ENCODE measurements around the gene TAF6.

Gene TAF6

DNA sequence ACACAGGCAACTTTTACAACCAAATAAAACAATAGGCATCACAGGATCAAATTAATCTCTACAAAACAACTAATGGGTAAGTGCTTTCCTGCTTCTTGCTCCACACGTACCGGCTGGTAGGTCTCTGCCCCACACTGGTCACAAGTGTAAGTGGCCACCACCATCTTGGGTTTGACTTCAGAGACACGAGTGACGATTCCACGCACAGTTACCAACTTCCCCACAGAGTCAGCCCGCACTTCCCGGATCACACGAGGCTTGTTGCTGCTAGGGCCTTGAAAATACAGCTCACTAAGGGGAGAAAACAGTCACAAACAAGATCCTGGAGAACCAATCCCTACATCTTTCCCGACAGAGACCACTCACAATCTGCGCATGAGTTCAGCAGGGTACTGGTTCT lies 20.2 kb downstream of the TAF6 start:
- TF ChIP-seq EP300 (IDR thresholded peaks at IDR 0.05; ENCODE audit: borderline replicate concordance) (no peak), TAF1 (IDR thresholded peaks at IDR 0.05; ENCODE audit: low read depth) (no peak), FOXM1 (IDR thresholded peaks at IDR 0.05; ENCODE audit: borderline replicate concordance, low read depth) (no peak), CREB1 (IDR thresholded peaks at IDR 0.05; ENCODE audit: low read depth) (no peak), TEAD4 (IDR thresholded peaks at IDR 0.05) (no peak), YY1 (IDR thresholded peaks at IDR 0.05; ENCODE audit: low read depth) (no peak), EGR1 (IDR thresholded peaks at IDR 0.05) (no peak)
- TF ChIP-seq, protein P1, sequence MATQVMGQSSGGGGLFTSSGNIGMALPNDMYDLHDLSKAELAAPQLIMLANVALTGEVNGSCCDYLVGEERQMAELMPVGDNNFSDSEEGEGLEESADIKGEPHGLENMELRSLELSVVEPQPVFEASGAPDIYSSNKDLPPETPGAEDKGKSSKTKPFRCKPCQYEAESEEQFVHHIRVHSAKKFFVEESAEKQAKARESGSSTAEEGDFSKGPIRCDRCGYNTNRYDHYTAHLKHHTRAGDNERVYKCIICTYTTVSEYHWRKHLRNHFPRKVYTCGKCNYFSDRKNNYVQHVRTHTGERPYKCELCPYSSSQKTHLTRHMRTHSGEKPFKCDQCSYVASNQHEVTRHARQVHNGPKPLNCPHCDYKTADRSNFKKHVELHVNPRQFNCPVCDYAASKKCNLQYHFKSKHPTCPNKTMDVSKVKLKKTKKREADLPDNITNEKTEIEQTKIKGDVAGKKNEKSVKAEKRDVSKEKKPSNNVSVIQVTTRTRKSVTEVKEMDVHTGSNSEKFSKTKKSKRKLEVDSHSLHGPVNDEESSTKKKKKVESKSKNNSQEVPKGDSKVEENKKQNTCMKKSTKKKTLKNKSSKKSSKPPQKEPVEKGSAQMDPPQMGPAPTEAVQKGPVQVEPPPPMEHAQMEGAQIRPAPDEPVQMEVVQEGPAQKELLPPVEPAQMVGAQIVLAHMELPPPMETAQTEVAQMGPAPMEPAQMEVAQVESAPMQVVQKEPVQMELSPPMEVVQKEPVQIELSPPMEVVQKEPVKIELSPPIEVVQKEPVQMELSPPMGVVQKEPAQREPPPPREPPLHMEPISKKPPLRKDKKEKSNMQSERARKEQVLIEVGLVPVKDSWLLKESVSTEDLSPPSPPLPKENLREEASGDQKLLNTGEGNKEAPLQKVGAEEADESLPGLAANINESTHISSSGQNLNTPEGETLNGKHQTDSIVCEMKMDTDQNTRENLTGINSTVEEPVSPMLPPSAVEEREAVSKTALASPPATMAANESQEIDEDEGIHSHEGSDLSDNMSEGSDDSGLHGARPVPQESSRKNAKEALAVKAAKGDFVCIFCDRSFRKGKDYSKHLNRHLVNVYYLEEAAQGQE (IDR thresholded peaks at IDR 0.05; ENCODE audit: low read depth), result no peak

DNA sequence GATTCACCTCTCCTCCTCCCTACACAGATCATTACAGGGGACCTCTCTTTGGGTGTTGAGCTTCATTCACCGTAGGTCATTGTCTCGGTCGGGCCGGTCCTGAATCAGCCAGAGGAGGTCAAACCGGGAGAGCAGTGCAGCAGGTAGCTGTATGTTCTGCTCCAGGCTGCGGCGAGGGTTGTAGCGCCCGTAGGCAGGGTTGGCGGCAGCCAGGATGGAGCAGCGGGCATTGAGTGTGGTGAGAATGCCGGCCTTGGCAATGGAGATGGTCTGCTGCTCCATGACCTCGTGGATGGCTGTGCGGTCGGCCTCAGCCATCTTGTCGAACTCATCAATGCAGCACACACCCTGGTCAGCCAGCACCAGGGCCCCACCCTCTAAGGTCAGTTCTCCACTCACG lies 23.5 kb downstream of the TAF6 start:
- TF ChIP-seq, protein P1 (IDR thresholded peaks at IDR 0.05; ENCODE audit: low read depth), result no peak

DNA sequence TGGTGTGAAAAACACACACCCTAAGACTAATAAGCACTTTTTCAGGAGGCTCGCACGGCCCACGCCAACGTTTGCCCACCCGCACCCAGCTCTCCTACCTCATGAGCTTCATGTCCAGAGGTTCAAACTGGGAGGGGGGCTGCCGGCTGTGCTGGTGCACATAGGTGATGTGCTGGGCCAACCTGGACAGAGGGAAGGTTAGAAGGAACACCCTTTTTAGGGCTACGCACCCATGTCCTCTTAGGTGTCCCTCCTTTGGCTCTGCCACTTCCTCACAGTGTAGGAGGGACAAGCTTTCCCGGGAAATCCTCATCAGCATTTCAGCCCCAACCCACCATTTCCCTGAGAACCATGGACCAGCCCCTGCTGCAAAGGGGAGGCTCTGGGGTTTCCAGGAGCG lies 23.9 kb downstream of the TAF6 start:
- no peak for TF ChIP-seq CEBPB (IDR thresholded peaks at IDR 0.05)
- TF ChIP-seq TEAD4 (IDR thresholded peaks at IDR 0.05), result no peak
- no peak for TF ChIP-seq EGR1 (IDR thresholded peaks at IDR 0.05)
- TF ChIP-seq TAF1 (IDR thresholded peaks at IDR 0.05; ENCODE audit: low read depth), result no peak
- no peak for TF ChIP-seq ZBTB7A (IDR thresholded peaks at IDR 0.05; ENCODE audit: low read depth)
- TF ChIP-seq RAD21 (IDR thresholded peaks at IDR 0.05; ENCODE audit: low read depth), result no peak
- no peak for TF ChIP-seq YY1 (IDR thresholded peaks at IDR 0.05; ENCODE audit: low read depth)
- TF ChIP-seq TCF12 (IDR thresholded peaks at IDR 0.05; ENCODE audit: low read depth), result no peak
- no peak for TF ChIP-seq FOXM1 (IDR thresholded peaks at IDR 0.05; ENCODE audit: borderline replicate concordance, low read depth)
- TF ChIP-seq NFIC (IDR thresholded peaks at IDR 0.05), result no peak
- no peak for TF ChIP-seq EP300 (IDR thresholded peaks at IDR 0.05; ENCODE audit: borderline replicate concordance)
- TF ChIP-seq, protein P2, sequence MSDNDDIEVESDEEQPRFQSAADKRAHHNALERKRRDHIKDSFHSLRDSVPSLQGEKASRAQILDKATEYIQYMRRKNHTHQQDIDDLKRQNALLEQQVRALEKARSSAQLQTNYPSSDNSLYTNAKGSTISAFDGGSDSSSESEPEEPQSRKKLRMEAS (IDR thresholded peaks at IDR 0.05), result no peak

DNA sequence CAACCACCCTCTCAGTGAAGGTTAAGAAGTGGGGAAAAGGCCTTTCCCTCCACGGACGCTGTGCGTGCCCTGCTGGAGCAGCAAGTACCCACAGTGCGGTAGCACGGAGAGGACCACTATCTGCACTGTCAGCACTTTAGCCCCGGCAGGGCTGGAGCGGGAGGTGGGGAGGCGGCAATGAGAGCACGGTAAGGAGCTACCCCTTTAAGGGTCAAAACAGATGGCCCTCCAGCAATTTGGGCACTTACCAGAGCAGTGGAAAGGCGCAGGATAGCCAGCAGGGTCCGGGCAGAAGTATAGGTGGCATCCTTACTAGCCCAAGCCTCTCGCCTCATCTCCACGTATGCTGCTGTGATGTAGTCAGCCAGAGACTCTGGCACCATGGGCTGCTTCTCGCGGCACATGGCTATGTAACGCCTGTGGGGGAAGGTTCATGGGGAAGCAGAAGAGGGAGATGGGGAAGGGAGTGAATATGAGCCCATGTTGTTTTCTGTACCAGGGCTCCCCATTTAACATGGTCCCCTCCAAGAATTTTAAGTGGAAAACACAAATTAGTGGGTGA lies 25.2 kb downstream of the TAF6 start:
- TF ChIP-seq TEAD4 (IDR thresholded peaks at IDR 0.05), result no peak
- no peak for TF ChIP-seq CREB1 (IDR thresholded peaks at IDR 0.05; ENCODE audit: low read depth)
- TF ChIP-seq, protein P3, sequence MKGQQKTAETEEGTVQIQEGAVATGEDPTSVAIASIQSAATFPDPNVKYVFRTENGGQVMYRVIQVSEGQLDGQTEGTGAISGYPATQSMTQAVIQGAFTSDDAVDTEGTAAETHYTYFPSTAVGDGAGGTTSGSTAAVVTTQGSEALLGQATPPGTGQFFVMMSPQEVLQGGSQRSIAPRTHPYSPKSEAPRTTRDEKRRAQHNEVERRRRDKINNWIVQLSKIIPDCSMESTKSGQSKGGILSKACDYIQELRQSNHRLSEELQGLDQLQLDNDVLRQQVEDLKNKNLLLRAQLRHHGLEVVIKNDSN (IDR thresholded peaks at IDR 0.05), result no peak
- no peak for TF ChIP-seq TAF1 (IDR thresholded peaks at IDR 0.05; ENCODE audit: low read depth)
- TF ChIP-seq RAD21 (IDR thresholded peaks at IDR 0.05; ENCODE audit: low read depth), result no peak
- TF ChIP-seq EGR1 (IDR thresholded peaks at IDR 0.05), result no peak
- TF ChIP-seq EP300 (IDR thresholded peaks at IDR 0.05; ENCODE audit: borderline replicate concordance), result no peak
- TF ChIP-seq CEBPB (IDR thresholded peaks at IDR 0.05), result no peak
- no peak for TF ChIP-seq TCF12 (IDR thresholded peaks at IDR 0.05; ENCODE audit: low read depth)
- no peak for TF ChIP-seq YY1 (IDR thresholded peaks at IDR 0.05; ENCODE audit: low read depth)
- no peak for TF ChIP-seq NFIC (IDR thresholded peaks at IDR 0.05)

DNA sequence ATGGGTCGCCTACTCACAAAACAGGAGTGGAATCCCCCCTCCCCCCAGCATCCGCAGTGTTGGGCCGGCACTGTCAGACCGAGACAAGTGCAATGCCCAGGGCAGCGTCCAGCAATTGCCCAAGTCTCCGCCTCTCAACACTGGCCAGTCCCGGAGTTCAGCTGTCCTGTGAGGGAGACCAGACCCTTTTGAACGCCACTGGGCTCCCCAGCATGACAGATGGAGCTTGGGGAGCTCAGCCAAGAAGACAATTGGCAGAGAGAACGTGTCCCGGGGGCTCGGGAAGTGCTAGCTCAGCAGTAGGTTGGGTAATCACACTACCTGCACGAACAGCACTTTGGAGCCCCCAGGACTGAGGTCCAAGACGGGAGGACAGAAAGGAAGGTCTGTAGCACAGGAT lies 25.7 kb downstream of the TAF6 start:
- TF ChIP-seq, protein P2 (IDR thresholded peaks at IDR 0.05), result no peak
- TF ChIP-seq YY1 (IDR thresholded peaks at IDR 0.05; ENCODE audit: low read depth) (no peak), TAF1 (IDR thresholded peaks at IDR 0.05; ENCODE audit: low read depth) (no peak), CEBPB (IDR thresholded peaks at IDR 0.05) (no peak), TEAD4 (IDR thresholded peaks at IDR 0.05) (no peak), FOXM1 (IDR thresholded peaks at IDR 0.05; ENCODE audit: borderline replicate concordance, low read depth) (no peak), TCF12 (IDR thresholded peaks at IDR 0.05; ENCODE audit: low read depth) (no peak)

DNA sequence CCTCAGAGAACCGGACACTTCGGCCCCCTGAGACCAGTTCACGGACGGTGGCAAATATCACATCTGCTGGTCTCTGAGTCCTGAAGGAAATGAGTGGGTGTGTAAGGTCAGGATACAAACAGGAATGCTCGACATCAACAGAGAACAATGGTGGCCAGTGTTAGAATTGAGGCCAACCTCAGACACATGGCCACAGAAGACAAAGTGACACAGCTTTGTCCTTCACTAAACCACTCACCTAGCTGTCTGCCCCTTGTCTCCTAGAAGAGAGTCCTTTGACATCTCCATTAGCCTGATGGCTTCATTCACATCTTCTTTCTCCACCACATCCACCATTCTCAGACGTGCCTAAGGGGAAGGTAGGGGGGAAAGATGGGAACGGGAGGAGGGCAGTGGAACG lies 26.1 kb downstream of the TAF6 start:
- TF ChIP-seq FOXM1 (IDR thresholded peaks at IDR 0.05; ENCODE audit: borderline replicate concordance, low read depth), result no peak
- no peak for TF ChIP-seq CREB1 (IDR thresholded peaks at IDR 0.05; ENCODE audit: low read depth)
- TF ChIP-seq EP300 (IDR thresholded peaks at IDR 0.05; ENCODE audit: borderline replicate concordance), result no peak
- TF ChIP-seq NFIC (IDR thresholded peaks at IDR 0.05), result no peak
- TF ChIP-seq TEAD4 (IDR thresholded peaks at IDR 0.05), result no peak
- TF ChIP-seq, protein P1 (IDR thresholded peaks at IDR 0.05; ENCODE audit: low read depth), result no peak
- TF ChIP-seq, protein P3 (IDR thresholded peaks at IDR 0.05), result no peak
- TF ChIP-seq CEBPB (IDR thresholded peaks at IDR 0.05), result no peak
- TF ChIP-seq EGR1 (IDR thresholded peaks at IDR 0.05), result no peak
- no peak for TF ChIP-seq TCF12 (IDR thresholded peaks at IDR 0.05; ENCODE audit: low read depth)
- no peak for TF ChIP-seq YY1 (IDR thresholded peaks at IDR 0.05; ENCODE audit: low read depth)
- no peak for TF ChIP-seq ZBTB7A (IDR thresholded peaks at IDR 0.05; ENCODE audit: low read depth)
- TF ChIP-seq RAD21 (IDR thresholded peaks at IDR 0.05; ENCODE audit: low read depth), result no peak
- TF ChIP-seq TAF1 (IDR thresholded peaks at IDR 0.05; ENCODE audit: low read depth), result no peak
- TF ChIP-seq, protein P2 (IDR thresholded peaks at IDR 0.05), result no peak
